ENCODE data around the gene MAFG. TPM values are rescaled to one million over a fixed set of nuclear protein-coding genes. Genes with fewer than 3 reads are reported as not detected.

Gene MAFG
- total and polyA plus RNA-seq, 9 of the 15 experiments (the other 6 are each of a cell fraction or from before 2014, with no cell fraction given) = 1.1 to 58.1 (median 24.9) TPM

DNA sequence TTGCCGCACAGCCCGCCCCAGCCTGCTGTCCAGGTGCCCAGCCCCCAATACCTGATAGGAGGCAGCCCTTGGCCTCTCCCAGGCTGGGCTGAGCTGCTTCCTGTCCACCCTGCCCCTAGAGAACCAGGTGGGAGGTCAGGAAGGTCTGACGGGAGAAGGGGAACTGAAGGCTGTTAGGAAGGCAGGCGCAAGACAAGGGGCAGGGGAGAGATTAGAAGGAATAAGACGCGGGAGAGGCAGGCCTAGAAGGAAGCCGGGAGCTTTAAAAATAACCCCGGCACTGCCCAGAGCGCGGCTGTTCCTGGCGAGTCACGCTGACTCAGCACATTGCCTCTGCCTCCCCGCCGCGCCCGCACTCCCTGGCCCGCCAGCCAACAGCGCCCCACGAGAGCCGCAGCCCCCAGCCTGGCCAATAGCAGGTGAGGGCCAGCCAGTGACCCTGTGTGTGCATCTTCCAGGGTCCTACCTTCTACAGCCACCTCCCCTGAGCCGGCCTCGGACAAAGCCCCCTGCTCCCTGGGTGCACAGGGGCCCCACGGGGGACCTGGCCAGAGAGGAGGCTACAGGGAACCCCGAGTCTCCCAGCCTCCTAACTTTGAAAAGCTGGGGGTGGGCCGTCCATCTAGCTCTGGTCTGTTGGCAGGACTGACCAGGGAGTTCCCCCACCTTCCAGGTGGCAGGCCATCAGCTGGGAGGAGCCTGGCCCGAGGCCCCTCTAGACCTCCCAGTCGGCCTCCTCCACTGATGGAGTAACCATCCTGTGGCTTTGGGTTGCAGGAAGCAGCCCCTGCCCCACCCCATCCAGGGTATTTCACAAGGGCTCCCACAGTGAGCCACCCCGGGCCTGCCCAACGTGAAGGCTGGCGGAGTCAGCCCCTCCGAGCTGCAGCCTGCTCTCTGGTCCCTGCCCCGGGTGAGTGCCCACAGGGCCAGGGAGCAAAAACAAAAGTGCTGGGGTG lies 4.0 kb downstream of the MAFG start (continued):
- TF ChIP-seq, protein P1, sequence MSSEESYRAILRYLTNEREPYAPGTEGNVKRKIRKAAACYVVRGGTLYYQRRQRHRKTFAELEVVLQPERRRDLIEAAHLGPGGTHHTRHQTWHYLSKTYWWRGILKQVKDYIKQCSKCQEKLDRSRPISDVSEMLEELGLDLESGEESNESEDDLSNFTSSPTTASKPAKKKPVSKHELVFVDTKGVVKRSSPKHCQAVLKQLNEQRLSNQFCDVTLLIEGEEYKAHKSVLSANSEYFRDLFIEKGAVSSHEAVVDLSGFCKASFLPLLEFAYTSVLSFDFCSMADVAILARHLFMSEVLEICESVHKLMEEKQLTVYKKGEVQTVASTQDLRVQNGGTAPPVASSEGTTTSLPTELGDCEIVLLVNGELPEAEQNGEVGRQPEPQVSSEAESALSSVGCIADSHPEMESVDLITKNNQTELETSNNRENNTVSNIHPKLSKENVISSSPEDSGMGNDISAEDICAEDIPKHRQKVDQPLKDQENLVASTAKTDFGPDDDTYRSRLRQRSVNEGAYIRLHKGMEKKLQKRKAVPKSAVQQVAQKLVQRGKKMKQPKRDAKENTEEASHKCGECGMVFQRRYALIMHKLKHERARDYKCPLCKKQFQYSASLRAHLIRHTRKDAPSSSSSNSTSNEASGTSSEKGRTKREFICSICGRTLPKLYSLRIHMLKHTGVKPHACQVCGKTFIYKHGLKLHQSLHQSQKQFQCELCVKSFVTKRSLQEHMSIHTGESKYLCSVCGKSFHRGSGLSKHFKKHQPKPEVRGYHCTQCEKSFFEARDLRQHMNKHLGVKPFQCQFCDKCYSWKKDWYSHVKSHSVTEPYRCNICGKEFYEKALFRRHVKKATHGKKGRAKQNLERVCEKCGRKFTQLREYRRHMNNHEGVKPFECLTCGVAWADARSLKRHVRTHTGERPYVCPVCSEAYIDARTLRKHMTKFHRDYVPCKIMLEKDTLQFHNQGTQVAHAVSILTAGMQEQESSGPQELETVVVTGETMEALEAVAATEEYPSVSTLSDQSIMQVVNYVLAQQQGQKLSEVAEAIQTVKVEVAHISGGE (CRISPR knock-in tag; IDR thresholded peaks at IDR 0.05) = peak in 1 of 3 experiments; percentile 49; a peak in 1 of 6 replicates
- TF ChIP-seq RBFOX2 (IDR thresholded peaks at IDR 0.05; ENCODE audit: low read depth, low read length) (peak; percentile 75), LEF1 (IDR thresholded peaks at IDR 0.05) (peak; percentile 30), ATF7 (IDR thresholded peaks at IDR 0.05) (peak; percentile 63), SMARCC2 (IDR thresholded peaks at IDR 0.05; ENCODE audit: low read depth) (peak; percentile 66; the same call in 1 of the 2 replicates), KDM5B (IDR thresholded peaks at IDR 0.05; ENCODE audit: insufficient replicate concordance, low read depth, low read length) (peak; percentile 57), PHF8 (IDR thresholded peaks at IDR 0.05; ENCODE audit: borderline replicate concordance, low read length) (peak; percentile 19; the same call in 1 of the 2 replicates), TBP (optimal IDR thresholded peaks at IDR 0.05; ENCODE audit: low read depth, low read length) (peak; percentile 61), NR2C1 (IDR thresholded peaks at IDR 0.05) (peak; percentile 26; the same call in 1 of the 2 replicates), NR2C1 (tag; IDR thresholded peaks at IDR 0.05) (no peak), ZFX (CRISPR knock-in tag; IDR thresholded peaks at IDR 0.05) (peak; percentile 46; the same call in 1 of the 2 replicates), CTBP1 (IDR thresholded peaks at IDR 0.05; ENCODE audit: borderline replicate concordance) (peak; percentile 82), MAFK (IDR thresholded peaks at IDR 0.05; ENCODE audit: low read length) (peak; percentile 100), FOXP1 (CRISPR knock-in tag; IDR thresholded peaks at IDR 0.05) (peak; percentile 56; the same call in 1 of the 2 replicates), YY1 (IDR thresholded peaks at IDR 0.05; ENCODE audit: borderline replicate concordance in 1 of 3, control insufficient read depth in 1 of 3, extremely low read depth in 1 of 3, insufficient read depth in 3 of 3, insufficient read length in 1 of 3, insufficient replicate concordance in 2 of 3, low read depth in 1 of 3, low read length in 2 of 3) (peak in 2 of 3 experiments; percentile 23 to 38)
- TF ChIP-seq, protein P2, sequence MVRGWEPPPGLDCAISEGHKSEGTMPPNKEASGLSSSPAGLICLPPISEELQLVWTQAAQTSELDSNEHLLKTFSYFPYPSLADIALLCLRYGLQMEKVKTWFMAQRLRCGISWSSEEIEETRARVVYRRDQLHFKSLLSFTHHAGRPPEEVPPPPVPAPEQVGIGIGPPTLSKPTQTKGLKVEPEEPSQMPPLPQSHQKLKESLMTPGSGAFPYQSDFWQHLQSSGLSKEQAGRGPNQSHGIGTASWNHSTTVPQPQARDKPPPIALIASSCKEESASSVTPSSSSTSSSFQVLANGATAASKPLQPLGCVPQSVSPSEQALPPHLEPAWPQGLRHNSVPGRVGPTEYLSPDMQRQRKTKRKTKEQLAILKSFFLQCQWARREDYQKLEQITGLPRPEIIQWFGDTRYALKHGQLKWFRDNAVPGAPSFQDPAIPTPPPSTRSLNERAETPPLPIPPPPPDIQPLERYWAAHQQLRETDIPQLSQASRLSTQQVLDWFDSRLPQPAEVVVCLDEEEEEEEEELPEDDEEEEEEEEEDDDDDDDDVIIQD (CRISPR knock-in tag; IDR thresholded peaks at IDR 0.05) = peak; percentile 22; the same call in 1 of the 2 replicates
- TF ChIP-seq, protein P3, sequence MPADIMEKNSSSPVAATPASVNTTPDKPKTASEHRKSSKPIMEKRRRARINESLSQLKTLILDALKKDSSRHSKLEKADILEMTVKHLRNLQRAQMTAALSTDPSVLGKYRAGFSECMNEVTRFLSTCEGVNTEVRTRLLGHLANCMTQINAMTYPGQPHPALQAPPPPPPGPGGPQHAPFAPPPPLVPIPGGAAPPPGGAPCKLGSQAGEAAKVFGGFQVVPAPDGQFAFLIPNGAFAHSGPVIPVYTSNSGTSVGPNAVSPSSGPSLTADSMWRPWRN (IDR thresholded peaks at IDR 0.05; ENCODE audit: low read depth) = peak; percentile 37; the same call in 1 of the 2 replicates
- TF ChIP-seq, protein P4, sequence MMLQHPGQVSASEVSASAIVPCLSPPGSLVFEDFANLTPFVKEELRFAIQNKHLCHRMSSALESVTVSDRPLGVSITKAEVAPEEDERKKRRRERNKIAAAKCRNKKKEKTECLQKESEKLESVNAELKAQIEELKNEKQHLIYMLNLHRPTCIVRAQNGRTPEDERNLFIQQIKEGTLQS (IDR thresholded peaks at IDR 0.05) = peak; percentile 47; the same call in 1 of the 2 replicates
- TF ChIP-seq, protein P4 (CRISPR knock-in tag; conservative IDR thresholded peaks at IDR 0.05) = no peak; the same call in 1 of the 2 replicates
